ENCODE measurements around the gene TRABD.

TRABD gene

DNA sequence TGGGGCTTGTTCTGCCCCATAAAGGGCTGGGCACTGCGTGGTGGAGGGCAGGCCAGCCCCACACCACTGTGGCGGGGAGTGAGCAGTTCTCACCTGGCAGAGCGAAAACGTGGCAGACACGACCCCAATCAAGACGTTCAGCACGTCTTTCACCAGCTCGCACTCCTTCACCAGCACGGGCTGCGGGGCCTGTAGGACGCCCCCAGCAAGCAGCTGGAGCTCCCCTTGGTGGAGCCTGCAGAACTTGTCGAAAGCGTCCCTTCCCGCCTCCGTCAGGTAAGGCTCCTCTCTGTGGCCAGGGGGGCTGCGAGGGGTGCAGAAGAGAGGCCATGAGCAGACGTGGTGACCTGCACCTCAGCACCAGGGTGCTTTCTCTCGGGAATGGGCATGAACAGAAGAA is 47.5 kb downstream of the TRABD start:
- DNase-seq (ENCODE audit: low read depth in 1 of 2, low spot score in 1 of 2), result no peak

- DNase-seq (ENCODE audit: low read depth in 1 of 2, low spot score in 1 of 2), result no peak
Observed at GRCh38 chr22:50236731-50237409, 51.2 kb downstream of the TRABD start.

DNA sequence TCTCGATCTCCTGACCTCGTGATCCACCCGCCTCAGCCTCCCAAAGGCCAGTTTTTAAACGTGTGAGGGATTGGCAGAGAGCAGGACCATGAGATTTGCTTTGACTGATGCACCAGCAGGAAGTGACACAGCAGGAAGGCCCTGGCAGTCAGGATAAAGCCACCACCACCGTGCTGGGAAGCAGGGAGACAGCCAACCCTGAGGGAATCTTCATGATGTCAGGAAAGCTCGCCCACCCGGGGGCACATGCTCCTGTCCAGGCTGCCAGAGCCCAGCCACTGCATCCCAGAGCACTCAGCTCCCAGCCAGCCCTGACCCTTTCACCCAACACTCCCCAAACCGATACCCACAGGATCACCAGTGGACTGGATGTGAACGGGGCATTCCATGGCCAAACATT is 53.0 kb downstream of the TRABD start:
- DNase-seq (ENCODE audit: low read depth in 1 of 2, low spot score in 1 of 2), result no peak

GRCh38 chr22:50242406-50242949 is 56.8 kb downstream of the TRABD start:
- DNase-seq (ENCODE audit: low read depth in 1 of 2, low spot score in 1 of 2), result no peak

- DNase-seq (ENCODE audit: low read depth in 1 of 2, low spot score in 1 of 2), result no peak
Observed at GRCh38 chr22:50243685-50244419, 58.1 kb downstream of the TRABD start.

- DNase-seq (ENCODE audit: low read depth in 1 of 2, low spot score in 1 of 2), result peak; percentile 77 to 86
Observed at GRCh38 chr22:50244420-50245213, 58.9 kb downstream of the TRABD start, which contains the start of gene TUBGCP6. TSS of gene TUBGCP6 (minus strand) at chr22:50245023. CDS start at chr22:50244459, 564 bp downstream.

DNA sequence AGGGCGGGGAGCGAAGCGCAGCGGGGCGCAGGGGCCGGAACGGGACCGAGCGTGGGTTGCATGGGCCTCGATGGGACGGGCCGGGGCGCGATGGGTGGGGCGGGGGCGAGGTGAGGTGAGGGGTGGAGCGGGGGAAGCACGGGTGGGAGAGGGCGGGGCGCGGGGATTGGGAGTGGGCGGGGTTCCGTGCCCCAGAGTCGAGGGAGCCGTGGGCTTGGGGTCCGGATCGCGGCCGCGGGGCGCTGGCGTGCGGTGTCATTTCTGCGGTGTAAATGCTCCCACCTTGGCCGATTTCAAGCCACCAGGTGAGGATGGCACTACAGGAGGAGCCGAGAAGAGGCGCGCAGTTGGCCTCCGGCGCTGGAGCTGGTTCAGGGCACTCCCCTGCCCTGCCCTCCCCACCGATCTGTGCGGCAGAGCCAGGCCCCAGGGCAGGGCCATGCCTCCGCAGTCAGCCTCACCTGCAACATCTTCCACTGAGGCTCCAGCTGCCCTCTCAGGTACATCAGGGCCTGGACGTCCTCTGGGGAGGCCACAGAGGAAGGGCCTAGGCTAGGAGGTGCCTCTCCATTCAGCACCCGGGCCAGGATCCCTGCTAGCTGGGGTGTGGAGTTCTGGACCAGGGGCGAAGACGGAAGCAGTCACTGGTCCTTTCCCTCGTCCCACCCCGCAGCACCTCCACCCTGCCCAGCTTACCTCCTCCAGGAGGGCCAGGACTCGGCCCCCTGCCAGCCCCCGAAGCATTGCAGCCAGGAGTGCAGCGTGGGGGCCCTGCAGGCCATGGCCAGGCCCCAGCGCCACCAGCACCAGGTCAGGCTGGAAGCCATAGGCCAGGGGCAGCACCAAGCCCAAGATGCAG is 59.7 kb downstream of the TRABD start:
- no peak for DNase-seq (ENCODE audit: low read depth in 1 of 2, low spot score in 1 of 2)

- DNase-seq (ENCODE audit: low read depth in 1 of 2, low spot score in 1 of 2), result no peak
Observed at GRCh38 chr22:50246242-50247175, 60.8 kb downstream of the TRABD start.

- peak in 1 of 2 donors; percentile 30 for DNase-seq (ENCODE audit: low read depth in 1 of 2, low spot score in 1 of 2)
Observed at GRCh38 chr22:50247748-50248147, 62.0 kb downstream of the TRABD start.

DNA sequence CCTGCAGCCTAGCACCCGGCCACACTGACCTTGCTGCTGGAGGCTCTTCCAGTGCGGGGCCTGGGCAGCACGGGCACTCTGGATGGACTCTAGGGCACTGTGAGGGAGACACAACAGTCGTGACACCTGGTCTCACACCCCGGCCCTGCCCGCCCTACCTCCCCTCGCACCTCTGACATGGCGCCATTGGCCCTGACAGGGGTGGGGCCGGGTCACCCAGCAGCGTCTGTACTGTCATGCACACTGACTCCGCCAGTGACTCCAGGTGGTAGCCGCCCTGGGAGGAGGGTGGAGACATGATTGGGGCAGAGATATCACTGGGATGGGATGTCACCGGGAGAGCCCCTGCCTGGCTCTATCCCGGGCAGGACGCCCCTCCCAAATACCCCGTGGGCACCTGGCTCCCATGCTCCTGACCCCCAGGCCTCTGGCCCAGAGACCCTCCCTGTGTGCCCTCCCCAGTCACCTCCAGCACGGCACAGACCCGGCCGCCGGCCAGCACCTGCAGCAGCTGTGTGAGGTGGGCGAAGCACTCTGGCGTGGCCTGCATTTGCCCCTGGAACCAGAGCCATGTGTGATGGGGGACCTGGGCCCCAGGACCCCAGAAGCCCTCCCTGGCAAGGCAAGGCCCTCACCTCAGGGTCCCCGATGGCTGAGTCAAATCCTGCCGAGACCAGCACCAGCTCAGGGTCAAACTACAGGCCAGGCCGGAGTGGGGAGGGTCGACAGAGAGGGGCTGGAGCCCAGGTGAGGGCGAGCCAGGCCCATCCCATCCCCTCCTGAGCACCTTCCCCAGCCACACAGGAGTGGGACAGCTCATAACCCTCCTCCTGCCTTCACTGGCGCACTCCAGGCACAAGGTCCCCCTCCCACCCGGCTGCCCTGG is 62.7 kb downstream of the TRABD start:
- DNase-seq (ENCODE audit: low read depth in 1 of 2, low spot score in 1 of 2), result no peak
